ENCODE data around the gene ADPRHL1. TPM values are rescaled to one million over a fixed set of nuclear protein-coding genes. Genes with fewer than 3 reads are reported as not detected.
"Not testable (repeated sequence)": the region's sequence is repeated elsewhere in the genome, so short reads cannot be mapped to it uniquely, and the experiment has no call there.

Gene ADPRHL1
- total RNA-seq, 1 donor from 2014 or later = 0.62 TPM

GRCh38 chr13:113454936-113455335, 1.6 kb upstream of the ADPRHL1 start:
- DNase-seq = no peak

- no peak for DNase-seq
These were observed 822 bp downstream of the ADPRHL1 start for GRCh38 chr13:113452466-113452865.

GRCh38 chr13:113451951-113452421, 1.3 kb downstream of the ADPRHL1 start:
- DNase-seq = no peak

- not testable (repeated sequence) for DNase-seq
These were observed 2.2 kb downstream of the ADPRHL1 start for GRCh38 chr13:113450861-113451620.

GRCh38 chr13:113450348-113450744, 2.9 kb downstream of the ADPRHL1 start:
- DNase-seq = not testable (repeated sequence)

GRCh38 chr13:113449693-113450347, 3.5 kb downstream of the ADPRHL1 start:
- no peak for DNase-seq

GRCh38 chr13:113448885-113449692, 4.2 kb downstream of the ADPRHL1 start:
- DNase-seq = no peak

- no peak for DNase-seq
These were observed 4.8 kb downstream of the ADPRHL1 start for GRCh38 chr13:113448545-113448884.

GRCh38 chr13:113447596-113447995, 5.7 kb downstream of the ADPRHL1 start:
- no peak for DNase-seq

- no peak for DNase-seq
These were observed 6.8 kb downstream of the ADPRHL1 start for GRCh38 chr13:113446488-113446854.

GRCh38 chr13:113445791-113446487, 7.3 kb downstream of the ADPRHL1 start:
- no peak for DNase-seq

GRCh38 chr13:113443991-113444390, 9.3 kb downstream of the ADPRHL1 start:
- no peak for DNase-seq

GRCh38 chr13:113442985-113443362, 10.3 kb downstream of the ADPRHL1 start:
- no peak for DNase-seq

- no peak for DNase-seq
These were observed 10.8 kb downstream of the ADPRHL1 start for GRCh38 chr13:113442354-113442984.

GRCh38 chr13:113441661-113442060, 11.6 kb downstream of the ADPRHL1 start:
- no peak for DNase-seq

- no peak for DNase-seq
These were observed 15.8 kb downstream of the ADPRHL1 start for GRCh38 chr13:113437408-113438010.

- not testable (repeated sequence) for DNase-seq
These were observed 16.4 kb downstream of the ADPRHL1 start for GRCh38 chr13:113436866-113437265.

GRCh38 chr13:113435907-113436306, 17.4 kb downstream of the ADPRHL1 start:
- not testable (repeated sequence) for DNase-seq

- no peak for DNase-seq
These were observed 19.8 kb downstream of the ADPRHL1 start for GRCh38 chr13:113433391-113433916.

- DNase-seq = no peak
These were observed 20.6 kb downstream of the ADPRHL1 start for GRCh38 chr13:113432506-113433270.

Measured in occipital lobe (tissue), 2 donors.